Stimulated activated naive CD8-positive, alpha-beta T cell treated with anti-CD3 and anti-CD28 coated beads, Interleukin-15, Interleukin-2, amounts not matched to agents 100 ng/mL and 50 ng/mL, for 24 hours (primary cell): ENCODE results near the gene ABHD17A.

Experiments used
- H3K27ac Mint-ChIP-seq: one replicate; pipeline ENCODE4 v1.8.0; 2021; ENCODE audit warnings: mild to moderate bottlenecking, mixed read lengths
- H3K27me3 Mint-ChIP-seq: one replicate; pipeline ENCODE4 v1.8.0; 2021; ENCODE audit warnings: mixed read lengths
- H3K36me3 Mint-ChIP-seq: one replicate; pipeline ENCODE4 v1.8.0; 2021; ENCODE audit warnings: low read depth, mixed read lengths
- H3K4me1 Mint-ChIP-seq: one replicate; pipeline ENCODE4 v1.8.0; 2021; ENCODE audit warnings: low read depth, mixed read lengths
- H3K4me3 Mint-ChIP-seq: one replicate; pipeline ENCODE4 v1.8.0; 2021; ENCODE audit warnings: mild to moderate bottlenecking, mixed read lengths
- H3K9me3 Mint-ChIP-seq: one replicate; pipeline ENCODE4 v1.8.0; 2021; ENCODE audit warnings: mixed read lengths

The ABHD17A gene

GRCh38 chr19:1837625-1838105 is 47.6 kb downstream of the ABHD17A start:
- no peak overlapping the region for H3K27ac Mint-ChIP-seq

GRCh38 chr19:1837222-1837565 is 48.1 kb downstream of the ABHD17A start:
- Mint-ChIP-seq H3K27ac (no peak overlapping the region), H3K4me1 (peaks cover 11% of the 10 kb centered on the region), H3K27me3 (no peaks in the 10 kb centered on the region)

More at GRCh38 chr19:1837625-1838105, 47.6 kb downstream of the ABHD17A start:
- Mint-ChIP-seq H3K27me3 (no peaks in the 10 kb centered on the region), H3K4me1 (peaks cover 13% of the 10 kb centered on the region), H3K4me3 (no peak overlapping the region), H3K36me3 (no peaks in the 10 kb centered on the region), H3K9me3 (no peaks in the 10 kb centered on the region)

GRCh38 chr19:1836458-1837221 is 48.7 kb downstream of the ABHD17A start:
- Mint-ChIP-seq H3K36me3 (no peaks in the 10 kb centered on the region), H3K27ac (no peak overlapping the region), H3K9me3 (no peaks in the 10 kb centered on the region), H3K4me1 (peaks cover 10% of the 10 kb centered on the region), H3K27me3 (no peaks in the 10 kb centered on the region), H3K4me3 (no peak overlapping the region)

More at GRCh38 chr19:1837222-1837565, 48.1 kb downstream of the ABHD17A start:
- no peaks in the 10 kb centered on the region for H3K9me3 Mint-ChIP-seq
- no peak overlapping the region for H3K4me3 Mint-ChIP-seq
- no peaks in the 10 kb centered on the region for H3K36me3 Mint-ChIP-seq

GRCh38 chr19:1833540-1833939 is 51.8 kb downstream of the ABHD17A start:
- Mint-ChIP-seq H3K4me1 (no peaks in the 10 kb centered on the region), H3K27ac (no peak overlapping the region), H3K27me3 (no peaks in the 10 kb centered on the region), H3K4me3 (no peak overlapping the region), H3K9me3 (no peaks in the 10 kb centered on the region), H3K36me3 (no peaks in the 10 kb centered on the region)

- Mint-ChIP-seq H3K36me3 (no peaks in the 10 kb centered on the region), H3K9me3 (no peaks in the 10 kb centered on the region), H3K4me1 (no peaks in the 10 kb centered on the region), H3K27me3 (no peaks in the 10 kb centered on the region), H3K27ac (no peak overlapping the region), H3K4me3 (no peak overlapping the region)
Measured at GRCh38 chr19:1832046-1832663, 53.1 kb downstream of the ABHD17A start.

GRCh38 chr19:1830978-1831377 is 54.3 kb downstream of the ABHD17A start:
- H3K9me3 Mint-ChIP-seq: no peaks in the 10 kb centered on the region
- H3K27ac Mint-ChIP-seq: no peak overlapping the region
- no peak overlapping the region for H3K4me3 Mint-ChIP-seq
- H3K36me3 Mint-ChIP-seq: peaks cover under 1% of the 10 kb centered on the region
- H3K4me1 Mint-ChIP-seq: no peaks in the 10 kb centered on the region
- H3K27me3 Mint-ChIP-seq: no peaks in the 10 kb centered on the region

- peaks cover 4% of the 10 kb centered on the region for H3K36me3 Mint-ChIP-seq
- H3K4me1 Mint-ChIP-seq: no peaks in the 10 kb centered on the region
- H3K27ac Mint-ChIP-seq: no peak overlapping the region
- no peak overlapping the region for H3K4me3 Mint-ChIP-seq
- H3K27me3 Mint-ChIP-seq: no peaks in the 10 kb centered on the region
- H3K9me3 Mint-ChIP-seq: no peaks in the 10 kb centered on the region
Measured at GRCh38 chr19:1830568-1830967, 54.7 kb downstream of the ABHD17A start.

GRCh38 chr19:1829958-1830357 is 55.3 kb downstream of the ABHD17A start:
- Mint-ChIP-seq H3K9me3 (no peaks in the 10 kb centered on the region), H3K27ac (no peak overlapping the region), H3K36me3 (peaks cover 4% of the 10 kb centered on the region)

GRCh38 chr19:1828279-1829238 is 56.7 kb downstream of the ABHD17A start:
- H3K27ac Mint-ChIP-seq: no peak overlapping the region
- peaks cover 8% of the 10 kb centered on the region for H3K36me3 Mint-ChIP-seq
- no peaks in the 10 kb centered on the region for H3K27me3 Mint-ChIP-seq
- no peaks in the 10 kb centered on the region for H3K4me1 Mint-ChIP-seq
- no peak overlapping the region for H3K4me3 Mint-ChIP-seq
- no peaks in the 10 kb centered on the region for H3K9me3 Mint-ChIP-seq

More at GRCh38 chr19:1829958-1830357, 55.3 kb downstream of the ABHD17A start:
- Mint-ChIP-seq H3K4me3 (no peak overlapping the region), H3K27me3 (no peaks in the 10 kb centered on the region), H3K4me1 (no peaks in the 10 kb centered on the region)

GRCh38 chr19:1827566-1828278 is 57.6 kb downstream of the ABHD17A start:
- H3K4me1 Mint-ChIP-seq: no peaks in the 10 kb centered on the region
- no peak overlapping the region for H3K4me3 Mint-ChIP-seq

More at GRCh38 chr19:1827566-1828278, 57.6 kb downstream of the ABHD17A start:
- H3K36me3 Mint-ChIP-seq: peaks cover 8% of the 10 kb centered on the region
- no peaks in the 10 kb centered on the region for H3K9me3 Mint-ChIP-seq
- no peak overlapping the region for H3K27ac Mint-ChIP-seq
- no peaks in the 10 kb centered on the region for H3K27me3 Mint-ChIP-seq
